HG02571 (cell line): ENCODE data around the gene UHMK1.
A peak's percentile ranks its signal among the peaks of the same experiment; 100 is the strongest.

ENCODE experiments used
- ATAC-seq: cut with Tn5 transposase; IDR thresholded peaks from one replicate; pipeline ENCODE4 v1.9.1; 2021; ENCODE audit warnings: mild to moderate bottlenecking, moderate library complexity; ENCODE audit not compliant: unreplicated experiment

The UHMK1 gene

GRCh38 chr1:162527314-162527713 lies 29.7 kb downstream of the UHMK1 start:
- no peak for ATAC-seq

DNA sequence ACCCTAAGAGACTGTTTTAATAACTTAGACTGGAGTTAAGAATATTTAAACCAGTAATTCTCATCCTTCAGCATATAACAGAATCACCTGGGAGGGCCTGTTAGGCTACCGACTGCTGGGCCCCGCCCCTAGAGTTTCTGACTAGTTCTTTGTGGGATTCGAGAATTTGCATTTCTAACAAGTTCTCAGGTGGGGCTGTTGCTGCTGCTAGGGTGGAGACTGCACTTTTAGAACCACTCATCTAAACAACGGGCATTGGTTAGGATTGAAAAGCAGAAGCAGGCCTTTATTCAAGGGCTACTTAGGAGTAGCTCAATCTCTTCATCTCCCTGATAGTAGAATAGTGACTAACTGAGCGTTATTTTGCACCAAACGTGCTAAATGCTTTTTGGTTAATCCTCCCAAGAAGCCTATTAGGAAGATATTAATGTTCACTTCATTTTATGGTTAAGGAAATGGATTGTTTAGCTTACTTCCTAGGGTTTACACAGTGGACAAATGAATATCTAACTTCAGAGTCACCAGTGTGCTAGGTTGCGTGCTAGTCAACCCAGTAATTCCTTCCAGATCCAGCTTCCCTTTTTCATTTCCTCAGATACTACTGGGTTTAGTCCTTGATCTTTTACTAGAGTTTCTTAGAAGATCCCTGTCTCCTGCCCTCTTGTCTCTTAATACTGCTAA lies 32.8 kb downstream of the UHMK1 start:
- peak; percentile 90 for ATAC-seq

GRCh38 chr1:162530988-162531319 lies 33.3 kb downstream of the UHMK1 start:
- no peak for ATAC-seq

- ATAC-seq = no peak
Measured at GRCh38 chr1:162535501-162535900, 37.9 kb downstream of the UHMK1 start.

DNA sequence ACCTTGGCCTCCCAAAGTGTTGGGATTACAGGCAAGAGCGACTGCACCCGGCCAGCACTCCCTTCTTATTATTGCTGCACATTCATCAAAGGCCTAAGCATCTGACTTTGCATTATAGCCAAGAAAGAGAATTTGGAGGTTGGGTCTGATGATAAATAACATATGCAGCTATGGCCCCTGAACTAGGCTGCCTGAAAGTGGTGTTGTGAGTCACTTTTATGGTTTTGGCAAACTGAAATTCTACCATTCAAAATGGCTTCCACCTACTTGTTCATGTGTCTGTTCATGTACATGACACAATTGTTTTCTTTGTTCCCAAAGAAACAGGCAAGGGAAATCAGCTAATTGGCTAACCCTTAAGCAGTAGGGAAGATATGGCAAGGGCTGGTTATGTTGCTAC lies 38.9 kb downstream of the UHMK1 start:
- ATAC-seq = no peak

GRCh38 chr1:162537216-162537615 lies 39.6 kb downstream of the UHMK1 start:
- no peak for ATAC-seq

GRCh38 chr1:162538815-162539431 lies 41.3 kb downstream of the UHMK1 start:
- ATAC-seq = no peak

- no peak for ATAC-seq
Measured at GRCh38 chr1:162541619-162542141, 44.1 kb downstream of the UHMK1 start.

DNA sequence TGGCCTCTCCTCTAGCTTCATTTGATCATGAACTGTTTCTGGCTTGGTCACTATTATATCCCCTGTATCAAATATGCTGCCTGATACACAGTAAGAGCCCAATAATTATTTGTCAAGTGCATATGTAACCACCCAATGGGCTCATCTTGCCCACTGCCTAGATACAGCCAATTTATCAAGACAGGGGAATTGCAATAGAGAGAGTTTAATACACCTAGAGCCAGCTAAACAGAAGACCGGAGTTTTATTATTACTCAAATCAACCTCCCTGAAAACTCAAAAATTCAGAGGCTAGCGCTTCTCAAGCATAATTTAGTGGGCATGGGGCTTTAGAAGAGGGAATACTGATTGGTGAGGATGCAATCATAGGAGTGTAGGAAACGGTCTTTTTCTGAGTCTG lies 45.6 kb downstream of the UHMK1 start:
- no peak for ATAC-seq

- no peak for ATAC-seq
Measured at GRCh38 chr1:162548170-162548569, 50.6 kb downstream of the UHMK1 start.

- no peak for ATAC-seq
Measured at GRCh38 chr1:162549001-162549400, 51.4 kb downstream of the UHMK1 start.

DNA sequence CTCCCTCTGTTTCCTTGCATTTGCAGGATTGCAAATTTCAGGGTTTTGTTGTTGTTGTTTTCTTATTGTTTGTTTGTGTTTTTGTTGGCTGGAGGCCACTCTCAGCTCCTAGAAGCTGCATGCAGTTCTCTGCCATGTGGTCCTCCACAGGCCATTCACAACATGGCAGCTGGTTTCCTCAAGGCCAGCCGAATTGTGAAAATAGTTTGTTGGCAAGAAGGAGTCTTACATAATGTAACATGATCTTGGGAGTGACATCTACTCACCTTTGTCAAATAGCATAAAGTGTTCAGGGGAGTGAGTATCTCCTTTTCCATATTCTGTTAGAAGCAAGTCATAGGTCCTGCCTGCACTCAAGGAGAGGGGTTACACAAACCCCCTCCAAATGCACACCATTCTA lies 53.3 kb downstream of the UHMK1 start:
- no peak for ATAC-seq

DNA sequence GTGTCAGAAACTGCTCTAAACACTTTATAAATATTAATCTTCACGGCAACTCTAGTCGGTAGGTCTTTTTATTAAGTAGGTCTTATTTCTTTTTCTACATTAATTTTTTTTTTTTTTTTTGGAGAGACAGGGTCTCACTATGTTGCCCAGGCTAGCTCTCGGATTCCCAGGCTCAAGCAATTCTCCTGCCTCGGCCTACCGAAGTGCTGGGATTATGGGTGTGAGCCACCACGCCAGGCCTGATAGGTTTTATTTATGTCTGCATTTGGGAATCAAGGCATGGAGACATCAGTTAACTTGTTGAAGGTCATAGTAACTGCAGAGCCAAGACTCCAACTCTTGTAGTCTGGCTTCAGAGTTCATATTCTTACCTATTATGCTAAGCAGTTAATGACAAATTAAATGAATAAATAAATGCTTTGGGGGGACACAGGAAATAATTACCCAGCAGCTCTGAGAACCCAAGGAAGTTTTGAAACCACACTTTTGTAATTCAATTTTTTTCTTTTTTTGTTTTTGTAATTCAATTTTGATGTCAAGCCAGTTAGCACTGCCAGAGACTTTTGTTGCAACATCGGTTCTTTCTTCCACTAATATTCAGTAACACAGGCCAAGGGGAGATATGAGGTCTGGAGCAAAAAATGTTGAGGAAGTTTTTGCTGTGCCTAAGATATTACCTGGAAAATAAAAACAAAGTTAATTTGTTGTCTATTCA lies 54.5 kb downstream of the UHMK1 start:
- no peak for ATAC-seq

DNA sequence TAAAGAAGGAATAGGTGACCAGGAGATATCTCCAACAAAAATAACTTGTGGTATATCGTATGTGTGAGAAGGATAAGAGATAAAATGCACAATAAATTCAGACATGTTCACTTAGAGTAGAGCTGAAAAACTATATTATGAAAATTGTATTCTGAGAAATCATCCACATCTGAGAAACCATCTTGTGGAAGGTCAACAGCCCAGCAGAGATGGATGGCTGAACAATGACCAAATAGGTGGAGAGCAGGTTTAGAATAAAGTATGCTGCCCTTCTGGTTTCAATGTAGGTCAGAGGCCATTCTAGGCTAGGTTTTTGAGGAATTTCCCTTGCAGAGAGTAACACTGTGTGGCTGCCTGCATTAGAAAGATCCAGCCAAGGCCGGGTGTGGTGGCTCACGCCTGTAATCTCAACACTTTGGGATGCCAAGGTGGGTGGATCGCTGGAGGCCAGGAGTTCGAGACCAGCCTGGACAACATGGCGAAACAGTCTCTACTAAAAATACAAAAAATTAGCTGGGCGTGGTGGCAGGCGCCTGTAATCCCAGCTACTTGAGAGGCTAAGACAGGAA lies 55.1 kb downstream of the UHMK1 start:
- ATAC-seq = no peak

DNA sequence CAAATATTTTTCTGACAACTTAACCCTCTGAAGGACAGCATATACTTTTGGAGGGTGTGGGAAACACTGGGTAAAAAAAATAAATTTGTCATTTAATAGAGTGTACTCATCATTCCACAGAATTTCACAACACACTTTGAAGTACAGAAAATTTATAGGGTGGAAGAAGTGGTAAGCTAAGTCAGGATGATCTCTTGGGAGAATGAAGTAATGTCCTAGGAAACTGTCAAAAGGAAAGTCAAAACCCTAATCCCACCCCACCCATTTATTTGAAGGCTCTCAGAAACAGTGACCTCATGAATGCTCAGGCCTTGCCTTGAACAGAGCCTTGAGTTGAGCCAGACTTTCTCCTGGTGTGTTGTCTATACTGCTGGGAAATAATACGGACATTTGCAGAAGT lies 56.6 kb downstream of the UHMK1 start:
- ATAC-seq = no peak

DNA sequence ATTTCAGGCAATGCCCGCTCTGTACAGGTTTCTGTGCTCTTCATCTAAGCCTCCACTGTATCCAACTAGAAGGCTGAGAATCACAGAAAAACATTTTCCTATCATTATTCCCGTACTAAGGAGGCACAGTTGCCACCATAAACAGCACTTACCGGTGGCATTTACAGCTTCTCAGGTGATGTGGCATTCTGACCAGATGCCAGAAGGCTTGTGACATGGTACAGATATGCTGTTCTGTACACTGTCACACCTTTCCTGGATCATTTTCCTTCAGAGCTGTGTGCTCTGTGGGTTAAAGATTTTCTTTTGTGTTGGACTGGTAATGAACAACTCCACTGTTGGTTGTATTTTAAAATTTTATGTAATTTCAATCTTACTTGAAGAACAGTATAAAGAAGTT lies 59.9 kb downstream of the UHMK1 start:
- no peak for ATAC-seq

DNA sequence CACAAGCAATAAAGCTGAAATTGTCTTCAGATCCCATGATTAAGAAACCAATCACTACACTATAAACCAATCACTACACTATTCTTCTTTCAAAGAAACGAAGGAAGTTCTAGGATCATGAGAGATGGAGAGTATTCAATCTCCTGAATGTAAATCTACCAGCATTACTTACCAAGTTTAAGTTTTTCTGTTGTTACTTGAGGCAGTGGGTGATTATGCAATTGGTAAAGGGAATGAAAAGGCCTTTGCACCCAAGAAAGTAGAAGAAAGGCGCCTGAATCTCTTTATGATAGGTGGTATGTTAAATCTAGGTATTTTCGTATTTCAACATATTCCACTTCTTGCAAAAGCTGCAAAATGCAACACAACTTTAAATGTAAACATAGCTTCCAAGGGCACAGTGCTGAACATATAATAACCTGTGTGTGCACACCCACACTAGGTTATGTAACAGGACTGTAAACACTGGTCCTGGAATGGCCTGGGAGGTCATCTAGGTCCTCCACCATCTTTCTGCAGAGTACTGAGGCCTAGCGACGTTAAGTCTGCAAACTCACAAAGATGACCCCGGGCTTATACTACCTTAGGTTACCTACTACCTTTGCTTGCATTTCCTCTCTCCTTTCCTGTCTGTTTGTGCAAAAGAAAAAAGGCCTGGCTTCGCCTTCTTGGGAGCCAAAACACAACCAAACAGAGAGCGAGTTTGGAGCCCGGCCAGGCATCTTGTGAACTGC lies 62.9 kb downstream of the UHMK1 start:
- ATAC-seq = no peak

DNA sequence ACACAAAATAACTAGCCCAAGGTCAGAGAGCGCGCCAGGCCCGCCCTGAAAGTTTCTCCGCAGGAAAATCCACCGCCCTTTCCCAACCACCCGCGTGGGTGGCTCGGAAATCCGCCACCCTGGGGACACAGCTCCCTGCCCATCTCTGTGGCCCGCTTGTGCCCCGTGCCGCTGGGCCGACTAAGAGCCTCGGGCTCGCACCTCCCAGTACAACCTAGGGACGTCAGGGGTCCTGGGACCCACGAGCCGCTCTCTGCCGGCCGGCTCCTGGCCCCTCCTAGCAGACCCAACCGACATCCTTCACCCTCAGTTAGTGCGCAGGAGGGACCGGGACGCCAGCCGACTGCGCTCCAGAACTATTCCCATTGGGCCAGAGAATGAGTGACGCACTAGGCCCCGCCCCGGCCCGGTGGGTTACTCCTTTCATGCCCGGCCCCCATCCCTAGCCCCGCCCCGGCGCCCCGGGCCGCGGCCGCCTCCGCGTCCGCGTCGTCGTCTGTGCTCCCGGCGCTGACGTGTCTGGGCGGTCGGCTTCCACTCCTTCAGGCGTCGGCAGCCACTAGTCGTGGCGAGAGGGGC lies 63.5 kb downstream of the UHMK1 start:
- ATAC-seq = peak; percentile 95

- ATAC-seq = peak; percentile 35
Measured at GRCh38 chr1:162561616-162562469, 64.2 kb downstream of the UHMK1 start, which contains the start of gene UAP1. Gene UAP1, plus strand, starts transcription at chr1:162561722. Its CDS starts 4,347 bp downstream, at chr1:162566069.

DNA sequence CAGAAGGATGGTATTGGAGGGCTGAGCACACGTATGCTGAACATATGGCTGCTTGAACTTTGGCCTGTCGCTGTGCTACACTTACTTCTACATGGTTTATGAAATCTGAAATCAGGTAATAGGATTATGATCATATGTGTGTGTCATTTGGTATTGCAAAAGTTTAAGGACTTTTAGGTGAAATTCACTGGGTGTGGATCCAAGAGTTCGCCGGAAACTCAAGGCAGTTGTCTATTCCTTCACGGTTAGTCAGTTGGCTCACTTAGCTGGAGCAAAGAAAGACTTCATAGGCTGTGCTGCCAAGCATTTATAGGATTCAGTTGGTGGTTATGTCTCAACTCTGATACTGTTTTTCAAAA lies 64.8 kb downstream of the UHMK1 start:
- ATAC-seq = no peak
